Thyroid gland (tissue), 4 donors: ENCODE data around the gene CPXM1. TPM values are rescaled to one million over a fixed set of nuclear protein-coding genes. Genes with fewer than 3 reads are reported as not detected.
"Not testable (repeated sequence)": the region's sequence is repeated elsewhere in the genome, so short reads cannot be mapped to it uniquely, and the experiment has no call there.

Experiments used
- DNase-seq, 2 donors: peaks; one replicate each; pipeline ENCODE4 v3.0.0-alpha.2; 2019
- H3K27ac ChIP-seq, 3 donors: fragments of 200-600 bp; sonication (generic); 1 replicate in 2 of 3; 2 replicates in 1 of 3; pipeline ENCODE4 v1.5.1; 2016 to 2019; ENCODE audit warnings: mild to moderate bottlenecking in 1 of 3, moderate library complexity in 1 of 3
- H3K27me3 ChIP-seq: fragments of 200-600 bp; sonication (generic); one replicate; pipeline ENCODE4 v1.5.1; 2019
- H3K36me3 ChIP-seq, 2 donors: fragments of 200-600 bp; sonication (generic); one replicate each; pipeline ENCODE4 v1.5.1; 2016 to 2019
- H3K4me1 ChIP-seq, 2 donors: fragments of 200-600 bp; sonication (generic); one replicate each; pipeline ENCODE4 v1.5.1; 2017 to 2019
- H3K4me3 ChIP-seq, 3 donors: fragments of 200-600 bp; sonication (generic); replicated peaks in 1 of 3; 1 replicate in 2 of 3; 2 replicates in 1 of 3; pipeline ENCODE4 v1.5.1; 2016; ENCODE audit warnings: mild to moderate bottlenecking in 1 of 3
- H3K9me3 ChIP-seq: fragments of 200-600 bp; sonication (generic); one replicate; pipeline ENCODE4 v1.5.1; 2017
- CTCF ChIP-seq, 6 experiments: fragments of 200-600 bp in 3 of 6; fragments of 450-650 bp in 3 of 6; sonication (generic) in 3 of 6; IDR thresholded peaks; one replicate each; pipeline ENCODE4 v1.5.1; 2016 to 2019; ENCODE audit warnings: antibody characterized with exemption in 6 of 6, mild to moderate bottlenecking in 2 of 6, inconsistent platforms in 1 of 6, moderate library complexity in 1 of 6
- POLR2A ChIP-seq, 2 donors: fragments of 450-650 bp; IDR thresholded peaks; one replicate each; pipeline ENCODE4 v1.6.1; 2017; ENCODE audit warnings: antibody characterized with exemption in 2 of 2, mild to moderate bottlenecking in 2 of 2, moderate library complexity in 1 of 2
- WGBS, 2 donors: methylation state at CpG; one replicate each; pipeline ENCODE4 v1.1.5; 2017; 5-methylcytosine and 5-hydroxymethylcytosine counted together
- intact Hi-C: fragments of 100-400 bp; cut with DNase I; formaldehyde crosslinking; loops from one replicate; pipeline ENCODE4 v1.15.1; 2023
- total RNA-seq, 4 donors: library from RNA; depleted of rRNA; stranded (reverse); fragments of >200 nt; gene quantifications; one replicate each; pipeline ENCODE4 v1.2.3, GENCODE V29; 2016

The CPXM1 gene
- total RNA-seq, 4 donors from 2014 or later, result 1.3 to 38.5 (median 16.5) TPM

- Histone ChIP-seq H3K27ac (no peak within 1 kb of the TSS), H3K36me3 (no peaks in the 10 kb centered on the region), H3K9me3 (no peaks in the 10 kb centered on the region), H3K4me3 (no peak within 1 kb of the TSS), H3K27me3 (peaks cover under 1% of the 10 kb centered on the region), H3K4me1 (peaks cover 0 to 1% of the 10 kb centered on the region in 2 donors)
- intact Hi-C loops, result no loop called here
- WGBS, 2 donors, result 50% methylated on average over 5 of the region's 5 CpGs
- DNase-seq, result no peak
- TF ChIP-seq POLR2A (IDR thresholded peaks at IDR 0.05) (no peak), CTCF (IDR thresholded peaks at IDR 0.05) (no peak)
Observed at GRCh38 chr20:2814587-2815051, 14.2 kb upstream of the CPXM1 start, which contains the start of gene C20orf141. TSS of gene C20orf141 (plus strand) at chr20:2814987. CDS start at chr20:2815185, 198 bp downstream.

- Histone ChIP-seq H3K4me1 (peaks cover 0 to 3% of the 10 kb centered on the region in 2 donors), H3K36me3 (no peaks in the 10 kb centered on the region), H3K4me3 (no peak overlapping the region), H3K27me3 (no peaks in the 10 kb centered on the region), H3K9me3 (no peaks in the 10 kb centered on the region), H3K27ac (no peak overlapping the region)
- intact Hi-C loops, result no loop called here
- TF ChIP-seq CTCF (IDR thresholded peaks at IDR 0.05), result no peak
- TF ChIP-seq POLR2A (IDR thresholded peaks at IDR 0.05), result no peak
- WGBS, 2 donors, result 100% methylated on average over 1 of the region's 1 CpG
- no peak for DNase-seq
Observed at GRCh38 chr20:2814076-2814475, 13.6 kb upstream of the CPXM1 start.

GRCh38 chr20:2812189-2812588 is 11.8 kb upstream of the CPXM1 start:
- DNase-seq, result no peak
- Histone ChIP-seq H3K4me1 (peaks cover 0 to 3% of the 10 kb centered on the region in 2 donors), H3K4me3 (no peak overlapping the region), H3K9me3 (no peaks in the 10 kb centered on the region), H3K36me3 (no peaks in the 10 kb centered on the region), H3K27ac (no peak overlapping the region), H3K27me3 (no peaks in the 10 kb centered on the region)
- no peak for TF ChIP-seq CTCF (IDR thresholded peaks at IDR 0.05)
- no peak for TF ChIP-seq POLR2A (IDR thresholded peaks at IDR 0.05)
- intact Hi-C loops, result no loop called here
- WGBS, 2 donors, result 86 to 90% methylated on average over 3 of the region's 3 CpGs

GRCh38 chr20:2809690-2810089 is 9.3 kb upstream of the CPXM1 start:
- Histone ChIP-seq H3K27me3 (no peaks in the 10 kb centered on the region), H3K27ac (no peak overlapping the region), H3K4me3 (no peak overlapping the region), H3K4me1 (peaks cover 0 to 9% of the 10 kb centered on the region in 2 donors), H3K36me3 (no peaks in the 10 kb centered on the region), H3K9me3 (no peaks in the 10 kb centered on the region)
- DNase-seq, result peak; percentile 67 to 70
- intact Hi-C loops, result no loop called here
- TF ChIP-seq CTCF (IDR thresholded peaks at IDR 0.05) (no peak), POLR2A (IDR thresholded peaks at IDR 0.05) (no peak)
- WGBS, 2 donors, result 56 to 61% methylated on average over 10 of the region's 10 CpGs

- DNase-seq, H3K27me3 ChIP-seq, H3K4me1 ChIP-seq, H3K36me3 ChIP-seq, H3K4me3 ChIP-seq, intact Hi-C loops, H3K27ac ChIP-seq, H3K9me3 ChIP-seq: not testable (repeated sequence)
- 80 to 83% methylated on average over 9 of the region's 9 CpGs for WGBS, 2 donors
Observed at GRCh38 chr20:2807929-2808328, 7.5 kb upstream of the CPXM1 start.

- WGBS, 2 donors, result 82% methylated on average over 4 of the region's 4 CpGs
- Histone ChIP-seq H3K9me3 (no peaks in the 10 kb centered on the region), H3K4me3 (no peak overlapping the region), H3K27ac (no peak overlapping the region), H3K36me3 (no peaks in the 10 kb centered on the region), H3K4me1 (peaks cover 0 to 9% of the 10 kb centered on the region in 2 donors), H3K27me3 (no peaks in the 10 kb centered on the region)
- intact Hi-C loops, result no loop called here
- no peak for TF ChIP-seq CTCF (IDR thresholded peaks at IDR 0.05)
- DNase-seq, result no peak
Observed at GRCh38 chr20:2807019-2807418, 6.6 kb upstream of the CPXM1 start.
